CD14-positive monocyte (primary cell): ENCODE measurements around the gene CYB5D1. TPM values are rescaled to one million over a fixed set of nuclear protein-coding genes. Genes with fewer than 3 reads are reported as not detected.

ENCODE experiments used
- DNase-seq, 3 donors: peaks; one replicate each; pipeline ENCODE4 v3.0.0-alpha.2; 2011 to 2022
- H2AFZ ChIP-seq: 2 replicates; pipeline ENCODE4 v1.6.0; 2012; ENCODE audit warnings: mild to moderate bottlenecking, low read depth, low read length, inconsistent platforms; ENCODE audit not compliant: insufficient read depth, poor library complexity, severe bottlenecking
- H3K27ac ChIP-seq, 2 donors: 1 replicate in 1 of 2; 2 replicates in 1 of 2; pipeline ENCODE4 v1.5.1; 2012 to 2013; ENCODE audit warnings: low read length in 2 of 2, control low read depth in 1 of 2, inconsistent platforms in 1 of 2, low read depth in 1 of 2, mild to moderate bottlenecking in 1 of 2
- H3K27me3 ChIP-seq, 2 donors: one replicate each; pipeline versions ENCODE4 v1.6.0 to v1.6.1; 2011 to 2013; ENCODE audit warnings: low read length in 2 of 2; ENCODE audit not compliant: control insufficient read depth in 2 of 2, insufficient read depth in 2 of 2
- H3K36me3 ChIP-seq, 2 donors: replicated peaks in 1 of 2; 1 replicate in 1 of 2; 2 replicates in 1 of 2; pipeline versions ENCODE4 v1.5.1 to v1.6.1; 2012 to 2013; ENCODE audit warnings: low read length in 2 of 2, control low read depth in 1 of 2, inconsistent platforms in 1 of 2, mild to moderate bottlenecking in 1 of 2; ENCODE audit not compliant: insufficient read depth in 2 of 2, control insufficient read depth in 1 of 2
- H3K4me1 ChIP-seq, 2 donors: 1 replicate in 1 of 2; 2 replicates in 1 of 2; pipeline versions ENCODE4 v1.5.1 to v1.6.1; 2012 to 2013; ENCODE audit warnings: low read length in 2 of 2, control low read depth in 1 of 2, inconsistent platforms in 1 of 2, mild to moderate bottlenecking in 1 of 2, moderate library complexity in 1 of 2; ENCODE audit not compliant: insufficient read depth in 2 of 2, control insufficient read depth in 1 of 2
- H3K4me2 ChIP-seq: replicated peaks from 2 replicates; pipeline ENCODE3; 2012; ENCODE audit warnings: low read length, moderate library complexity, mild to moderate bottlenecking; ENCODE audit not compliant: poor library complexity, severe bottlenecking; ENCODE audit errors: extremely low read depth
- H3K4me3 ChIP-seq, 3 experiments: fragments of 200-600 bp in 1 of 3; sonication (generic) in 1 of 3; replicated peaks in 1 of 3; 1 replicate in 2 of 3; 2 replicates in 1 of 3; pipeline ENCODE4 v1.5.1; 2011 to 2013; ENCODE audit warnings: low read length in 3 of 3, mild to moderate bottlenecking in 3 of 3, control low read depth in 2 of 3, low read depth in 2 of 3, inconsistent platforms in 1 of 3, moderate library complexity in 1 of 3
- H3K79me2 ChIP-seq: 2 replicates; pipeline ENCODE4 v1.6.0; 2012; ENCODE audit warnings: mild to moderate bottlenecking, control low read depth, inconsistent platforms, low read length, moderate library complexity; ENCODE audit not compliant: insufficient read depth
- H3K9ac ChIP-seq: 2 replicates; pipeline ENCODE4 v1.6.0; 2017; ENCODE audit warnings: low read length, mild to moderate bottlenecking; ENCODE audit not compliant: insufficient read depth, poor library complexity, severe bottlenecking
- H3K9me3 ChIP-seq, 2 donors: replicated peaks in 1 of 2; 1 replicate in 1 of 2; 2 replicates in 1 of 2; pipeline versions ENCODE4 v1.5.1 to v1.6.1; 2012 to 2013; ENCODE audit warnings: low read length in 2 of 2, control low read depth in 1 of 2; ENCODE audit not compliant: control insufficient read depth in 1 of 2, insufficient read depth in 1 of 2
- H4K20me1 ChIP-seq: 2 replicates; pipeline ENCODE4 v1.6.0; 2012; ENCODE audit warnings: mild to moderate bottlenecking, low read length, control low read depth, moderate library complexity; ENCODE audit not compliant: insufficient read depth
- H3K27ac Mint-ChIP-seq, 7 donors: one replicate each; pipeline ENCODE4 v1.8.0; 2020; ENCODE audit warnings: mild to moderate bottlenecking in 7 of 7, mixed read lengths in 7 of 7, moderate library complexity in 6 of 7, inconsistent platforms in 2 of 7
- H3K27me3 Mint-ChIP-seq, 3 donors: one replicate each; pipeline ENCODE4 v1.8.0; 2021 to 2022; ENCODE audit warnings: low read depth in 3 of 3, mild to moderate bottlenecking in 3 of 3, mixed read lengths in 3 of 3, moderate library complexity in 3 of 3, inconsistent platforms in 1 of 3
- H3K36me3 Mint-ChIP-seq, 2 donors: one replicate each; pipeline ENCODE4 v1.8.0; 2020; ENCODE audit warnings: mixed read lengths in 2 of 2, inconsistent platforms in 1 of 2, mild to moderate bottlenecking in 1 of 2
- H3K4me1 Mint-ChIP-seq: one replicate; pipeline ENCODE4 v1.8.0; 2020; ENCODE audit warnings: mild to moderate bottlenecking, mixed read lengths
- H3K4me3 Mint-ChIP-seq, 2 donors: one replicate each; pipeline ENCODE4 v1.8.0; 2020; ENCODE audit warnings: mild to moderate bottlenecking in 2 of 2, mixed read lengths in 2 of 2, moderate library complexity in 1 of 2
- H3K9me3 Mint-ChIP-seq, 7 donors: one replicate each; pipeline ENCODE4 v1.8.0; 2020 to 2022; ENCODE audit warnings: mixed read lengths in 7 of 7, mild to moderate bottlenecking in 6 of 7, moderate library complexity in 6 of 7, inconsistent platforms in 2 of 7
- CTCF ChIP-seq: fragments of 200-600 bp; IDR thresholded peaks from one replicate; pipeline ENCODE4 v1.8.0; 2022; ENCODE audit warnings: antibody characterized with exemption, mild to moderate bottlenecking
- WGBS: methylation state at CpG from one replicate; pipeline ENCODE4 v1.1.5; 2013; ENCODE audit warnings: missing lambda C conversion rate; ENCODE audit not compliant: insufficient coverage; 5-methylcytosine and 5-hydroxymethylcytosine counted together
- intact Hi-C, 2 donors: fragments of 100-400 bp; cut with micrococcal nuclease; formaldehyde crosslinking; loops; one replicate each; pipeline versions ENCODE4 v1.15.0 to v1.15.1; 2023
- polyA plus RNA-seq, 3 donors: library from polyadenylated mRNA; depleted of rRNA in 1 of 3; unstranded in 2 of 3; stranded (reverse) in 1 of 3; fragments of 300-500 nt in 2 of 3; fragments of >200 nt in 1 of 3; fragmentation: Illumina TruSeq in 2 of 3; gene quantifications; 1 replicate in 2 of 3; 2 replicates in 1 of 3; pipeline ENCODE4 v1.2.3, GENCODE V29; 2012 to 2021

Gene CYB5D1
- polyA plus RNA-seq, 3 donors: 0.50 to 4.8 (median 0.98) TPM

- peaks cover 19 to 32% of the 10 kb centered on the region in 2 donors for H3K36me3 Mint-ChIP-seq
- Histone ChIP-seq H3K27ac (peak overlapping the region in 1 of 2 donors; percentile 100), H2AFZ (no peak overlapping the region), H3K36me3 (peaks cover 2 to 6% of the 10 kb centered on the region in 2 donors), H3K4me1 (peaks cover 65 to 66% of the 10 kb centered on the region in 2 donors), H3K79me2 (peaks cover 70% of the 10 kb centered on the region), H4K20me1 (peaks cover 18% of the 10 kb centered on the region), H3K4me2 (peak overlapping the region; percentile 78), H3K27me3 (no peaks in the 10 kb centered on the region), H3K9ac (peak overlapping the region; percentile 100), H3K4me3 (peak overlapping the region in 1 of 3 experiments; percentile 92), H3K9me3 (no peaks in the 10 kb centered on the region)
- DNase-seq: no peak
- peaks cover 0 to 12% (median 6%) of the 10 kb centered on the region in 3 donors for H3K27me3 Mint-ChIP-seq
- H3K4me1 Mint-ChIP-seq: peaks cover 51% of the 10 kb centered on the region
- intact Hi-C loops: loop anchor here (5.0 kb wide), 5 partner anchors 92 to 358 kb away; partner anchors contain the start of genes CD68 (in 2 of the 2), CNTROB (in 1 of the 2), POLR2A (in 1 of the 2) and SLC35G6 (in 1 of the 2)
- peak overlapping the region; percentile 95 to 98 for H3K4me3 Mint-ChIP-seq
- no CpG with 5 or more reads among the region's 1 CpG for WGBS
- H3K27ac Mint-ChIP-seq: peak overlapping the region; percentile 97 to 100 (median 100)
- H3K9me3 Mint-ChIP-seq: peaks cover 0 to 5% (median 0%) of the 10 kb centered on the region in 7 donors
- no peak for TF ChIP-seq CTCF
Observed at GRCh38 chr17:7840441-7840840, 17.4 kb upstream of the CYB5D1 start.

GRCh38 chr17:7840875-7841274 is 16.9 kb upstream of the CYB5D1 start:
- no peaks in the 10 kb centered on the region for H3K9me3 ChIP-seq
- peaks cover 74% of the 10 kb centered on the region for H3K79me2 ChIP-seq
- peak overlapping the region; percentile 78 for H3K4me2 ChIP-seq
- peak overlapping the region; percentile 100 for H3K9ac ChIP-seq
- H3K27me3 ChIP-seq: no peaks in the 10 kb centered on the region
- peaks cover 22 to 36% of the 10 kb centered on the region in 2 donors for H3K36me3 Mint-ChIP-seq
- peak overlapping the region; percentile 95 to 98 for H3K4me3 Mint-ChIP-seq
- peaks cover 54% of the 10 kb centered on the region for H3K4me1 Mint-ChIP-seq
- no CpG with 5 or more reads among the region's 1 CpG for WGBS
- peaks cover 0 to 14% (median 6%) of the 10 kb centered on the region in 3 donors for H3K27me3 Mint-ChIP-seq
- no peak for DNase-seq
- no peak overlapping the region for H2AFZ ChIP-seq
- peaks cover 7 to 11% of the 10 kb centered on the region in 2 donors for H3K36me3 ChIP-seq
- peaks cover 22% of the 10 kb centered on the region for H4K20me1 ChIP-seq
- no peak for TF ChIP-seq CTCF
- H3K4me3 ChIP-seq: peak overlapping the region; percentile 79 to 92 (median 81)
- H3K27ac Mint-ChIP-seq: peak overlapping the region; percentile 97 to 100 (median 100)
- H3K4me1 ChIP-seq: peaks cover 64 to 66% of the 10 kb centered on the region in 2 donors
- peaks cover 0 to 5% (median 0%) of the 10 kb centered on the region in 7 donors for H3K9me3 Mint-ChIP-seq
- H3K27ac ChIP-seq: peak overlapping the region; percentile 98 to 100
- intact Hi-C loops: loop anchor here (5.0 kb wide), 5 partner anchors 91 to 359 kb away; partner anchors contain the start of genes CD68 (in 2 of the 2), CNTROB (in 1 of the 2), POLR2A (in 1 of the 2) and SLC35G6 (in 1 of the 2)
